Tibial nerve (tissue), 3 donors: ENCODE data around the gene GSTCD.

Experiments
- CTCF ChIP-seq, 5 experiments: fragments of 200-600 bp in 3 of 5; fragments of 450-650 bp in 2 of 5; sonication (generic) in 3 of 5; IDR thresholded peaks; one replicate each; pipeline ENCODE4 v1.5.1; 2016 to 2019; ENCODE audit warnings: antibody characterized with exemption in 5 of 5, mild to moderate bottlenecking in 3 of 5, moderate library complexity in 2 of 5
- POLR2A ChIP-seq, 2 donors: fragments of 450-650 bp; IDR thresholded peaks; one replicate each; pipeline ENCODE4 v1.6.1; 2017; ENCODE audit warnings: antibody characterized with exemption in 2 of 2, mild to moderate bottlenecking in 2 of 2, moderate library complexity in 2 of 2

- TF ChIP-seq POLR2A (IDR thresholded peaks at IDR 0.05): no peak
- TF ChIP-seq CTCF (IDR thresholded peaks at IDR 0.05): no peak
These were observed 128.0 kb downstream of the GSTCD start for GRCh38 chr4:105836537-105836936.
